IPS DF 4.7 (cell line): ENCODE data around the gene PSG5.
"Not testable (repeated sequence)": the region's sequence is repeated elsewhere in the genome, so short reads cannot be mapped to it uniquely, and the experiment has no call there.

ENCODE experiments used
- DNase-seq: peaks from one replicate; pipeline ENCODE4 v3.0.0-alpha.2; 2013; ENCODE audit warnings: low spot score; ENCODE audit errors: extremely low read depth

PSG5 gene

GRCh38 chr19:43186311-43186935, at the start of gene PSG5:
Gene PSG5, minus strand, starts transcription at chr19:43186536. Its CDS starts 131 bp downstream, at chr19:43186405.
- not testable (repeated sequence) for DNase-seq

DNA sequence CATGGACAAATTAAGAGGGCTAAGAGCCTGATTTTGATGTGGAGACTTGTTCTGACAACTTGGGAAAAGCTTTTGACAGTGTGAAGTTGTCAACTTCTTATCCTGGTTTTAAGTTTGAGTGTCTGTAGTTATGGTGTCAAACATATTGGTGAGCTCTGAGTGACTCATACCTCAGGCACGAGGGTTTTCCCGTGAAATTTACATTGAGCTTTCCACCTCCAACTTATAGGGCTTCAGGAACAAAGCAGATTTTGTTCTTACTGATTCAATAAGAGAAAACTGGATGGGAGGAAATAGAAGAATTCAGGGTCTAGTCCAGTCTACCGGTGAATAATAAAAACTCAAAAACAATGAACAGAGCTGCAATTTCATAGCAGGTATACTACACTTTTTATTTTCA, 49.4 kb upstream of the PSG5 start:
- DNase-seq, result not testable (repeated sequence)

DNA sequence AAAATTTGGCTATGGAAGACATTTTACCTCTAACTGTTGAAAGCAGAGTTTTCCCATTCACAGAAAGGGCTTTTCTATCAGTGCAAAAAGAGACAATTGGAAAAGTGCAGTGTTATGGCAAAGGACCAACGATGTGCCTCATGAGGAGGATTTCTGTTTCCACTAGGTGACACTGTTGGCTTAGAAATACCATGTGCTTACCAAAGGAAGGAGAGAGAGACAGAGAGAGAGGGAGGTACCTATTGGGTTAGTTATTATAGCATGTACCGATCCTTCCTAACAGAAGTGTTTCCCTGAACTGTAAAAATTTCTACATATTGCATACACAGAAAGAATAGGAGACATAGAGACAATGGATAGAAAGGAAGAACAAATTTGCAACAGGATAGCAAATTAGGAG, 43.0 kb upstream of the PSG5 start:
- no peak for DNase-seq

DNA sequence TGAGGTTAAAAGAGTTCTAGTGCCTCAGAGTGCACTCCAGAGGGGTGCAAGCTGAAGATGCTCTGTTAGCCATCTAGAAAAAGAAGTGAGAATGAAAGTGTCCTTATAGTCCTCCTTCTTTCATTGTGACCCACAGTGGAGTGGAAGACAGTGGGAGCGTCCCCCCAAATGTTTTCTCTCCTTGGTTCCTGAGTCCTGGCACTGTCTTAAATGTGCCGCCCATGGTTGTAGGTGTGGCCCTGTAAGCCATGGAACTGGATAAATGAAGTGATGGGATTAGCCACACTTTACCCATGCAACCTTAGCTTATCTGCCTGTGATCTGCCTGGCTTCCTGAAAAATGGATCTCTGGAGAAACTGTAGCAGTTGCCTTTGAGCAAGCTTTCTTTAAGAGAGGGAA, 42.4 kb upstream of the PSG5 start:
- DNase-seq, result not testable (repeated sequence)

GRCh38 chr19:43226986-43227385, 40.6 kb upstream of the PSG5 start:
- not testable (repeated sequence) for DNase-seq

DNA sequence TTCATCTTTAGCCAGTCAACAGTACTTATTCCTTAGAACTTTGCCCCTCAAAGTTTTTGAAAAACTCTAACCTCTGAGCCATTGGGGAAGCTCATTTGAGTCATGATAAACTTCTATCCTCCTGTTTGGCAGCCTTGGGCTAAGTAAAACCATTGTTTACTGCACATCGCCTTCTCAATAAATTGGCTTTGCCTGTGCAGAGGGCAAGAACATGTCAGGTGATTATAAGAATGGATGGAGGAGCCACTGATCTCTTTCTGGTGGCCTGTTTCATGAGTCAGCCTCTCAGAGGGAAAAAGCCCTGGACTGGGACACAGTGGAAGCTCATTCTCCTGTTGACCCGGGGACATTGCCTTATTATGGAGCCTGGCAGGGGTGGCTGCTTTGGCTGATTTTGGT, 38.5 kb upstream of the PSG5 start:
- DNase-seq, result no peak

DNA sequence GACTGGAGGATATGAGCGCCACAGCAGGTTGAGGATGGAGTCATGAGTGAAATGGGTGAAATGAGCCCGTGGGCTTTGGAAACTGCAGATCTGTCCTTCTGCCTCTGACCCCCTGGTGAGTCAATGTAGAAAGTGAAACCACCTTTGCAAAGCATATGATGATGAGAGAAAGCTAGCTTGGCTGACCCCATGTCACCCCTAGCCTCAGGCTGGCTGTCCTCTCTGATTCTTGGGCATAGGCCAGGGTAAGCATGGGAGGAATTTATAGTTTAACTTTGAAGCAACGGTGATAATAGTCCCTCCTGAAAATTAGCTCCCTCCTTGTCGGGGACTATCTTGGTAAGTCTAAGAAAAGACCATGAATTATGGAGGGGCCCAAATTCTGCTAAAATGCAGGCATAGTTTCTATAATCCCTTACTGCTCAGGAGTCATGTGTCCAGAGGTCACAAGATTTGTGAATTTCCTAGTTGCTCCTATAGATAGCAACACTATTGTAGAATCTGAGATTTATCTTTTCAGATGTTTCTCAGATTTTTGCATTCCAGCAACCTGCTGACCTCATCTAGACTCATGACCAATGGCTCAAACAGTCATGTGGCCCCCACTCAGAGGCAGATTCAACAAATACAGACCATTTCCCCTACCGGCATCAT, 38.0 kb upstream of the PSG5 start:
- not testable (repeated sequence) for DNase-seq

DNA sequence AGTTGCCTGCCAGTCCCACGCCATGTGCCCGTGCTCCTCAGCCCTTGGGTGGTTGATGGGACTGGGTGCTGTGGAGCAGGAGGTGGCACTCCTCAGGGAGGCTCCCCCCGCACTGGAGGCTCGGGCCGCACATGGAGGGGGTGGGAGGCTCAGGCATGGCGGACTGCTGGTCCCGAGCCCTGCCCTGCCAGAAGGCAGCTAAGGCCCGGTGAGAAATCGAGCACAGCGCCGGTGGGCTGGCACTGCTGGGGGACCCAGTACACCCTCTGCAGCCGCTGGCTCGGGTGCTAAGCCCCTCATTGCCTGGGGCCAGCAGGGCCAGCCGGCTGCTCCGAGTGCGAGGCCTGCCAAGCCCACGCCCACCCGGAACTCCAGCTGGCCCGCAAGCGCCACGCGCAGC, 35.6 kb upstream of the PSG5 start:
- not testable (repeated sequence) for DNase-seq

DNA sequence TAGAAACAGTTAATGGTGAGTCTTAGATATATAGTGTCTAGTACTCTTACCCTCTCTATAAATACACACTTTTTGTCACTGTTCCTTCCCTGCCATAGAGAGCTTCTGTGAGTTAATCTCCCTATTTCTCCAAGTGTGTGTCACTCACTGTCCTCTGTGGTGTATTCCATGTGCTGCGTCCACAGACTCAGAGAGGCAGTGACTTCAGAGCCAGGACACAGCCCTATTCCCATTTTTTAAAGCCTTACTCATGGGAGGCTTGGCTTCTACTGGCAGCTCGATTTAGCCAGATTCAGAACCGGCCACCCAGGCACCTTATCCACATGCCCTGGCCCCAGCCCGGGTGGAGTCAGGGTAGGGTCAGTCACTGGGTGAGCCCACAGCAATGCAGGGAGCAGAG, 32.8 kb upstream of the PSG5 start:
- not testable (repeated sequence) for DNase-seq

GRCh38 chr19:43215881-43216280, 29.5 kb upstream of the PSG5 start:
- not testable (repeated sequence) for DNase-seq

DNA sequence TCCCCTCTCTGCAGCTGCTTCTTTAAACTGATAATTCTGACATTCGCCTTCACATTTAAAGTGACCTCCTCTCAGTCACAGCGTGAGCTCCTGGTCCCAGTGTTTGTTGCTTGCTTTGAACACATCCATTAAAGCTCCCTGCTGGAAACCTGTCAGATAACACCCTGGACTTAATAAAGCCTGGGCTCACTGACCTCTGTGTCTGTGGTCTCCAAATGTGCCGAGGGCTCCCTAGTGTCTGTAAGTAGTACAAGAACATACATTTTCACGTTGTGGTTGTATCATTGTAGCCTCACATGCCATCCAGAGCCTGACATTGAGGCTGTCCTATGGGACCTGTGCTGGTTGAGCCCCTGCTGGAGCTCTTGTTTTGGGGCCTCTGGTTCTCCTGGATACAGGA, 21.7 kb upstream of the PSG5 start:
- DNase-seq, result no peak

- DNase-seq, result not testable (repeated sequence)
These were observed 20.8 kb upstream of the PSG5 start for GRCh38 chr19:43207174-43207573.

DNA sequence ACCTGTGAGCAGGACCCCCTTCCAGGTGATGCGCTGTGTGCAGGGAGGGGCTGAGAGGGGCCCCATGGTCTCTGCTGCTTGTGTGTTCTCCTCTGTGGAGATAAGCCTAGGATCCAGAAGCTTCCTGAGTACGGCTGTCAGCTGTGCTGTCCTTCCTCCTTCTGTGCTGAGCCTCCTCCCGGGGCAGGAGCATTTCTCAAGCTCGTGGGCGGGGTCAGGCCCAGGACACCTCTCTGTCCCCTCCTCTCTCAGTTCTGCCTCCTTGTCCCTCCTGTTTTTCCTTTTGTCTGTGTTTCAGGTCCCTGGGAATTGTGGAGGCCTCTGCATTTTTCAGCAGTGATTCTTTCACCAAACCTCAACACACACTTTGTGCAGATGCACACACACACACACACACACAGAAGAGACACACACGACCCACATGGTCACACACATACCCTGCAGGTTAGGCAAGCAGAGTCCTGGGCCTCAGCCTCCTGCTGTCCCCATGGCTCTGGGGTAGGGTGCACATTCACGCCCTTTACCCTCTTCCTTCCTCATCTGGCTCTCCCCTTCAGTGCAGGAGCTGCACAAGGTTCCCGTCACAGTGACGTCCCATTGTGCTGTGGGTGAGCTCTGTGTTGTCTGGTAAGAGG, 19.3 kb upstream of the PSG5 start, which contains the start of gene PSG4:
TSS of gene PSG4 (minus strand) at position 168 of the 635 bp plus-strand sequence. CDS start at position 66, 102 bp downstream.
- DNase-seq, result not testable (repeated sequence)

GRCh38 chr19:43203611-43204010, 17.3 kb upstream of the PSG5 start:
- DNase-seq, result not testable (repeated sequence)

- DNase-seq, result not testable (repeated sequence)
These were observed 15.6 kb upstream of the PSG5 start for GRCh38 chr19:43201891-43202290.

GRCh38 chr19:43201337-43201801, 15.0 kb upstream of the PSG5 start:
- DNase-seq, result not testable (repeated sequence)

DNA sequence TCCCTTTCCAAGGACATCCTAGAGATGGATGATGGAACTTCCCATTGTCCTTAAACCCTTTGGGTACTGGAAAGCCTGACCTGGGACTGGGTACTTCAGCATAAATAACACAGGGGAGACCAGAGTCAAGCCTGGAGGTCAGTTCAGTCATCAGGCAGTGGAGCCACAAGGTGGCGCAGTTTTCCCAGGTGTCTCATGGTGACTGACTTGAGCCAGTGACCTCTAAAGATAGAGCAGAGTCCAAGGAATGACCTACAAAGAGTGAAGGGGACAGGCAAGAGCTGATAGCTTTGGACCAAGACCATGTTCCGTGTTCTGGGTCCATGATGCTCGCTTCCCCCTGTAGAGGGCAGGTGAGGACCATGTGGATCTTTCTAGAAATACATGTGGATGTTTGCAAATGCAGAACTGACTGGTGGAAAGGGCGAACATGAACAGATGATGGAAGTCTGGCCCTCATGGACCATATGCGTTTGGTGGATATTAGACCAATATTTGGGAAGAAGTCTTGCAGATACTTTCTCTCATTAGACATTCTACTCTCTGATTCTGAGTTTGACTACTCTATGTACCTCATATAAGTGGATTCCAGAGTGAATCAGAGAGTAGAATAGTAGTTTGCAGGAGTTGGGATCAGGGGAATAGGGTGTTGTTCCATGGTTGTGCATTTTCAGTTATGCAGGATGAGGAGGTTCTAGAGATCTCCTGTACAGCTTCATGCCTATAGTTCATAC, 12.5 kb upstream of the PSG5 start:
- not testable (repeated sequence) for DNase-seq

GRCh38 chr19:43197666-43198397, 11.5 kb upstream of the PSG5 start:
- DNase-seq, result not testable (repeated sequence)

- DNase-seq, result not testable (repeated sequence)
These were observed 8.1 kb upstream of the PSG5 start for GRCh38 chr19:43194397-43194796.

DNA sequence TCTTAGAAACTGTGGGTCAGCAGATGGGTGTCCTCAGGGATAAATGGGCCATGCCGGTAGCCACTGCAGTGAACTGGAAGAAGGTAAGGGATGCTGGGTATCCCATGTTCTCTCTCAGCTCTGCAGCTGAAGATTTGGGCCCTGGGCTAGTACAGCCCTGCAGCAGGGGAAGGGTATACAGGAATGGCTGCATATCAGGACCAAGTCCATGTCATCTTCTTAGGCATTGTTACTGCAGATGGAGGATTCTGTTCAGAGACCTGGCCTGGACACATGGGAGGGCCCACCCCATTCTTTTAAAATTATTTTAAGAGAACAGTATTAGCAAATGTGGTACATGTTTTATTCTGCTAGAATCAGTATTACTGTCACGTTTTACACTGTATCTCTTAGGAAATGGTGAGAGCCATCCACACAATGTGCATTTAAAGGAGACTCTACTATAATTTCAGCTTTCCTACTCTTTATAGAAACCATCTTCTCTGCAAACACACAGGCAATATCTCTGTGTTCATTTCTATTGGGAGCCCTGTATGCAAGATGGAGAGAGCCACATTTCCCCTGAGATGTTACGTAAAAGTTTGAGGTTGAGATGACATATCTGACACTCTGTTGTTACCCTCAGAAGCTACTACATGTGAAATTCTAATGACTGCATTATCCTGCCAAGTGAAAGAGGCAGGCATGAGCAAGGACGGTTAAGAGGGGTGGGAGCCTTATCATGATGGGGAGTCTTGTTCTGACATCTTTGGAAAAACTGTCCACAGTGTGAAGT, 6.2 kb upstream of the PSG5 start:
- not testable (repeated sequence) for DNase-seq
